Measurements from ENCODE around the gene KCNIP3. TPM values are rescaled to one million over a fixed set of nuclear protein-coding genes. Genes with fewer than 3 reads are reported as not detected.

KCNIP3 gene
- total RNA-seq, 2 donors from 2014 or later: 4.0 to 5.9 TPM

- no peak for TF ChIP-seq CTCF (IDR thresholded peaks at IDR 0.05)
- no peak for DNase-seq (ENCODE audit: low spot score)
- Histone ChIP-seq H3K27me3 (no peaks in the 10 kb centered on the region), H3K9me3 (no peaks in the 10 kb centered on the region), H3K4me1 (no peaks in the 10 kb centered on the region), H3K4me3 (no peak overlapping the region), H3K27ac (no peak overlapping the region), H3K36me3 (no peaks in the 10 kb centered on the region)
These were observed 34.5 kb downstream of the KCNIP3 start for GRCh38 chr2:95331606-95332005.

- Histone ChIP-seq H3K27ac (no peak overlapping the region), H3K9me3 (no peaks in the 10 kb centered on the region), H3K36me3 (no peaks in the 10 kb centered on the region), H3K4me1 (no peaks in the 10 kb centered on the region), H3K27me3 (no peaks in the 10 kb centered on the region), H3K4me3 (no peak overlapping the region)
- no peak for DNase-seq (ENCODE audit: low spot score)
- no peak for TF ChIP-seq CTCF (IDR thresholded peaks at IDR 0.05)
These were observed 34.9 kb downstream of the KCNIP3 start for GRCh38 chr2:95332036-95332435.

- TF ChIP-seq CTCF (IDR thresholded peaks at IDR 0.05): no peak
- no peak for DNase-seq (ENCODE audit: low spot score)
- H3K4me1 ChIP-seq: no peaks in the 10 kb centered on the region
- no peaks in the 10 kb centered on the region for H3K36me3 ChIP-seq
- H3K9me3 ChIP-seq: no peaks in the 10 kb centered on the region
- H3K27ac ChIP-seq: no peak overlapping the region
- no peaks in the 10 kb centered on the region for H3K27me3 ChIP-seq
- H3K4me3 ChIP-seq: no peak overlapping the region
These were observed 35.9 kb downstream of the KCNIP3 start for GRCh38 chr2:95333056-95333455.

GRCh38 chr2:95333888-95334338, 36.8 kb downstream of the KCNIP3 start:
- Histone ChIP-seq H3K4me3 (no peak overlapping the region), H3K27ac (no peak overlapping the region), H3K36me3 (no peaks in the 10 kb centered on the region), H3K27me3 (no peaks in the 10 kb centered on the region), H3K9me3 (no peaks in the 10 kb centered on the region), H3K4me1 (no peaks in the 10 kb centered on the region)
- no peak for DNase-seq (ENCODE audit: low spot score)
- no peak for TF ChIP-seq CTCF (IDR thresholded peaks at IDR 0.05)

GRCh38 chr2:95334916-95335641, 37.9 kb downstream of the KCNIP3 start:
- H3K27ac ChIP-seq: no peak overlapping the region
- H3K4me1 ChIP-seq: no peaks in the 10 kb centered on the region
- TF ChIP-seq CTCF (IDR thresholded peaks at IDR 0.05): no peak
- no peaks in the 10 kb centered on the region for H3K27me3 ChIP-seq
- H3K9me3 ChIP-seq: no peaks in the 10 kb centered on the region
- H3K4me3 ChIP-seq: no peak overlapping the region
- DNase-seq (ENCODE audit: low spot score): no peak
- no peaks in the 10 kb centered on the region for H3K36me3 ChIP-seq

DNA sequence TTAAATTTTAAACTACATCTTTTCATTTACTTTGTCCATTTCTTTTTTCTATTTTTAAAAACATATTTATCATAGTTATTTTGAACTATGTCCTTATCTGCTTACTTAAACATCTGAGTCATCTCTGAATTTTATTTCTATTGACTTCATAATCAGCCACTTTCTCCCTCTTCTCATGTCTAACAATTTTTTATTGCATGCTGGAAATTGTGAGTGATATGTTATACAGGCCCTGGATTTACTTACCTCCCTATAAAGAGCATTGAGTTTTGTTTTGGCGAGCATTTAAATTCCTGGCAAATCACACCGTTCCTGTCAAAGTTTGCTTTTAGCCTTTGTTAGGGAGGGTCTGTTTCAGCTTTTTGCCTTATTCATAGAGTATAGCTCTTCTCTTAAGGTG, 39.3 kb downstream of the KCNIP3 start:
- Histone ChIP-seq H3K27me3 (no peaks in the 10 kb centered on the region), H3K36me3 (no peaks in the 10 kb centered on the region), H3K4me1 (no peaks in the 10 kb centered on the region), H3K9me3 (no peaks in the 10 kb centered on the region), H3K27ac (no peak overlapping the region), H3K4me3 (no peak overlapping the region)
- no peak for DNase-seq (ENCODE audit: low spot score)
- TF ChIP-seq CTCF (IDR thresholded peaks at IDR 0.05): no peak
